LNCAP (cell line): ENCODE measurements around the gene LRGUK.

Experiments used
- TF ChIP-seq, protein P1 (sequence below): fragments of 450-650 bp; IDR thresholded peaks from 2 replicates; pipeline ENCODE4 v1.5.1; 2017; ENCODE audit warnings: mild to moderate bottlenecking

Gene LRGUK

DNA sequence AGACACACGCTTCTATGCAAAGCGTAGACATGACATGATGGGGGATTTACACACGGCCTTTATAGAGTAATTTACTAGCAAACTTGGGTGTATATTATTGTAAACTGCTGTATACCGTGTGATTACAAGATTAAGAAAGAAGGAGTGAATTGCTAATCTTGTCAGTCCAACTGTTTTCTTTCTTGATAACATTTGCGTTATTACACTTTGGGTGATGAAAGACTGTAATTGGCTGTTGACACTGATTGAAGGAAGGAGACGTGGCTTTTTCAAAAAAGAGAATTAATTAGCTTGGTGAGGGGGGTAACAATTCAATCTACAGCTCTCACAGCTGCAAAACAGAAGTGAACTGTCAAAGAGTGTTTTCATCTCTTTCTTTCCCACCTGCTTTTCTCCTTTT, 156.9 kb downstream of the LRGUK start:
- TF ChIP-seq, protein P1, sequence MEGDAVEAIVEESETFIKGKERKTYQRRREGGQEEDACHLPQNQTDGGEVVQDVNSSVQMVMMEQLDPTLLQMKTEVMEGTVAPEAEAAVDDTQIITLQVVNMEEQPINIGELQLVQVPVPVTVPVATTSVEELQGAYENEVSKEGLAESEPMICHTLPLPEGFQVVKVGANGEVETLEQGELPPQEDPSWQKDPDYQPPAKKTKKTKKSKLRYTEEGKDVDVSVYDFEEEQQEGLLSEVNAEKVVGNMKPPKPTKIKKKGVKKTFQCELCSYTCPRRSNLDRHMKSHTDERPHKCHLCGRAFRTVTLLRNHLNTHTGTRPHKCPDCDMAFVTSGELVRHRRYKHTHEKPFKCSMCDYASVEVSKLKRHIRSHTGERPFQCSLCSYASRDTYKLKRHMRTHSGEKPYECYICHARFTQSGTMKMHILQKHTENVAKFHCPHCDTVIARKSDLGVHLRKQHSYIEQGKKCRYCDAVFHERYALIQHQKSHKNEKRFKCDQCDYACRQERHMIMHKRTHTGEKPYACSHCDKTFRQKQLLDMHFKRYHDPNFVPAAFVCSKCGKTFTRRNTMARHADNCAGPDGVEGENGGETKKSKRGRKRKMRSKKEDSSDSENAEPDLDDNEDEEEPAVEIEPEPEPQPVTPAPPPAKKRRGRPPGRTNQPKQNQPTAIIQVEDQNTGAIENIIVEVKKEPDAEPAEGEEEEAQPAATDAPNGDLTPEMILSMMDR, result no peak

DNA sequence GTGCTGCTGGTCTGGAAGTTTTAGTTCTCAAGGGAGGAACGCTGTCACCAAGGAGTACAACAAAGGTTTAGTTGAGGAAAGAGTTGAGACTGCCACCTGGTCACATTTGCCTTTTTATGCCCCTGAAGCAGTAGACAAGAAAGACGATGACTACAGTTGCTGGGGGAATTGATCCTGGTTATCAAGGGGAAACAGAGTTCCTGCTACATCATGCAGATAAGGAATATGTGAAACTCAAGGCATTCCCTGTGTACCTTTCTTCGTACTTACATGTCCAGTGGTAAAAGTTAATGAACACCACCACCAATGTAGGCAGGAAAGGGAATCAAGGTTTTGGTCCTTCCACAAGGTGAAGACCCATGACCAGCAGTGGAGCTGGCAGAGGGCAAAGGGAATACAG, 157.8 kb downstream of the LRGUK start:
- TF ChIP-seq, protein P1, result no peak

- TF ChIP-seq, protein P1, result no peak
Measured at GRCh38 chr7:134287916-134288659, 160.9 kb downstream of the LRGUK start.

GRCh38 chr7:134289423-134289822, 162.3 kb downstream of the LRGUK start:
- TF ChIP-seq, protein P1, result no peak

GRCh38 chr7:134289841-134290240, 162.7 kb downstream of the LRGUK start:
- TF ChIP-seq, protein P1, result no peak

GRCh38 chr7:134290286-134290685, 163.1 kb downstream of the LRGUK start:
- TF ChIP-seq, protein P1, result no peak

DNA sequence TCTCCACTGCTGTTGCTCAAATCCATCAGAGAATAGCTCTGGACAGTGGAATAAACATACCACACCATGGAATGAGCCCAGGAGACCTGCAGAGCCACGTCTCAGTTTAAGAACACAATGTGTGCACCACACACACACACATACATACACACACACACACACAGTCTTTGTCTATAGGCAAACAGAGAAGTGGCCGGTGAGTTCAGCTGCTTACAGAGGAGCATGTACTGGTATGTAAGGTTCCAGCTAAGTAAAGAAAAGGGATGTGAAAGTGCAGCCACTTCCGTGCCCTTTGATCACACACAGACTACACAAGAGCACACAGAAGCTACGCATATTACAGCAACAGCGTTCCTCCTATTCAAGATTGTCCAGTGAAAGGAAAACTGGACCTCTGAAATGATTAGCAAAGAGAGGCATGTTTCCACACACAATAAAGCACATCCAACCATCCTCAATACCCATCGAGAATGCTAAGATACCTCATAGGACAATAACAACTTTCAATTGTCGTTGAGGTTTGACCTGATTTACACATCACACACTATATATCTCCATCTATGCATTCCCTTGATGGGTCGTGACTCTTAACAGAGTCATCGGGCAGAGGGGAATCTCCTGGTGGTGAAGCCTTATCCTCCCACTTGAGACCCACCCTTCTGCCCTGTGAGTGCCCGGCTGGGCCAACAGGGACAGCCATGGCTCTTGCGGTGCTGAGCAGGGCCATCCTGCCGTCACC, 166.0 kb downstream of the LRGUK start:
- TF ChIP-seq, protein P1, result no peak
